ENCODE data around the gene PLEKHG1. TPM values are rescaled to one million over a fixed set of nuclear protein-coding genes. Genes with fewer than 3 reads are reported as not detected.
A peak's percentile ranks its signal among the peaks of the same experiment; 100 is the strongest.

Gene PLEKHG1
- total RNA-seq (2014; rRNA removed), result 1.3 and 1.4 TPM in 2 replicates
- Bru-seq, nascent RNA, result percentile 26 among the genes with signal in this experiment
- percentile 15 among the genes with signal in this experiment for BruChase-seq, experiment 1, labeled RNA remaining after a 6-hour chase
- percentile 21 among the genes with signal in this experiment for BruChase-seq, experiment 2, labeled RNA remaining after a 2-hour chase
- long read RNA-seq, partial matches to known transcripts, result 1 of 2 reads
- long read RNA-seq, other reads (novel, unspliced or antisense), result 1 of 2 reads

DNA sequence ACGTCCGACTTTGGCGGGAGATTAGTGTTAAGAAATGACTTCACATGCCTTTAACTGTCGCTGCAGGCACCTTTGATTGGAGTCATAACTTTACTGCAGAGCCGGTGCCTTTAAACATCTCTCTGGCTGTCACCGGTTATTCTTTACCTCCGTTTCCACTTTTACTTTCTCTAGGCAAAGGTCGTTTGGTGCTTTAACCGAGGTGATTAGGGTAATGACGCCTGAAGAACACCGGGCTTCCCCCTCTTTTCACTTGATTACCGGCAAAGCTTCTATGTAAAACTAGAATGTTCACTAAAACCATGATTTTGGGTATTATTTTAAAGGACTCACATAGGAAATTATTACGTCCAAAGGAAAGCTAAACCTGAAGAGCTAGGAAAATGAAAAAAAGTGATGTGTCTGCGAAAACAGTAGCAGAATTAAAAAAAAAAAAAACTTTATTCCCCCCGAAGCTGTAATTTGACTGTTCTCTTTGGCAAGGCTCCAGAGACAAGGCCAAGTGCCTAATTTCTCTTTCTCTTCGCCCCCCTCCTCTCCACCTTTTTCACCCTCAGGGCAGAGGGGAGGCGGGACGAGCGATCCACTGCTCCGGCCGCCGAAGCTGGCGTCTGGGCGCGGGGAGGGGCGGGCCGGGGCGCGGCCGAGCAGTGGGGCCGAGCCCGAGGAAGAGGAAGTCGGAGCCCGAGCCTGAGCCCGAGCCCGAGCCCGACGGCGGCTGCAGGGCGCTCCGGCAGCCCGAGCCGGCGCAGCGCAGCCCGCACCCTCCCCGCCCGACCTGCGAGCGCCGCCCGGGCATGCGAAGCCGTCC is at the start of gene PLEKHG1:
Gene PLEKHG1 (plus strand): TSS at position 687 of the 811 bp plus-strand sequence. CDS start 133,797 bp downstream, outside the sequence.
- Histone ChIP-seq H3K9me3 (ENCODE audit: low read length) (no peaks in the 10 kb centered on the region), H3K79me2 (ENCODE audit: low read length) (no peaks in the 10 kb centered on the region), H3K27me3 (ENCODE audit: low read length) (no peaks in the 10 kb centered on the region), H3K27ac (ENCODE audit: low read length) (no peak within 1 kb of the TSS), H3F3A (ENCODE audit: low read length, unreplicated experiment) (no peaks in the 10 kb centered on the region), H2AFZ (ENCODE audit: low read length) (peak within 1 kb of the TSS; percentile 86), H4K20me1 (ENCODE audit: low read length) (no peaks in the 10 kb centered on the region), H3K9me2 (replicated peaks; ENCODE audit: low read length) (no peaks in the 10 kb centered on the region), H3K4me2 (ENCODE audit: low read length) (peak within 1 kb of the TSS; percentile 89), H3K4me1 (ENCODE audit: insufficient read depth, low read length) (peaks cover 6% of the 10 kb centered on the region), H3K4me3 (ENCODE audit: low read length) (peak within 1 kb of the TSS; percentile 86), H3K36me3 (ENCODE audit: low read depth, low read length) (no peaks in the 10 kb centered on the region), H3K9ac (ENCODE audit: low read length) (peak within 1 kb of the TSS; percentile 37)
- CTCF ChIA-PET, result no interaction called here
- peak; percentile 84 for ATAC-seq
- intact Hi-C loops (cut with micrococcal nuclease), result loop anchor here (1.0 kb wide), 1 partner anchor 181 kb away; no protein-coding TSS in a partner anchor
- no TSS peak for BruUV-seq (replicated peaks)
- TF ChIP-seq, protein P1, sequence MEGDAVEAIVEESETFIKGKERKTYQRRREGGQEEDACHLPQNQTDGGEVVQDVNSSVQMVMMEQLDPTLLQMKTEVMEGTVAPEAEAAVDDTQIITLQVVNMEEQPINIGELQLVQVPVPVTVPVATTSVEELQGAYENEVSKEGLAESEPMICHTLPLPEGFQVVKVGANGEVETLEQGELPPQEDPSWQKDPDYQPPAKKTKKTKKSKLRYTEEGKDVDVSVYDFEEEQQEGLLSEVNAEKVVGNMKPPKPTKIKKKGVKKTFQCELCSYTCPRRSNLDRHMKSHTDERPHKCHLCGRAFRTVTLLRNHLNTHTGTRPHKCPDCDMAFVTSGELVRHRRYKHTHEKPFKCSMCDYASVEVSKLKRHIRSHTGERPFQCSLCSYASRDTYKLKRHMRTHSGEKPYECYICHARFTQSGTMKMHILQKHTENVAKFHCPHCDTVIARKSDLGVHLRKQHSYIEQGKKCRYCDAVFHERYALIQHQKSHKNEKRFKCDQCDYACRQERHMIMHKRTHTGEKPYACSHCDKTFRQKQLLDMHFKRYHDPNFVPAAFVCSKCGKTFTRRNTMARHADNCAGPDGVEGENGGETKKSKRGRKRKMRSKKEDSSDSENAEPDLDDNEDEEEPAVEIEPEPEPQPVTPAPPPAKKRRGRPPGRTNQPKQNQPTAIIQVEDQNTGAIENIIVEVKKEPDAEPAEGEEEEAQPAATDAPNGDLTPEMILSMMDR (conservative IDR thresholded peaks at IDR 0.05; ENCODE audit: low read depth, low read length), result no peak
- TF ChIP-seq EZH2phosphoT487 (IDR thresholded peaks at IDR 0.05; ENCODE audit: borderline replicate concordance, low read length), result no peak
- no peak for TF ChIP-seq EZH2 (IDR thresholded peaks at IDR 0.05; ENCODE audit: low read length, unreplicated experiment)
- POLR2A ChIA-PET (ENCODE audit: unreplicated experiment), result no interaction called here
- DNase-seq, result peak; percentile 62

GRCh38 chr6:150550244-150550643 is 49.4 kb upstream of the PLEKHG1 start:
- H2AFZ ChIP-seq (ENCODE audit: low read length), result peak overlapping the region; percentile 63
- no peak overlapping the region for H3K9ac ChIP-seq (ENCODE audit: low read length)
- H3F3A ChIP-seq (ENCODE audit: low read length, unreplicated experiment), result no peaks in the 10 kb centered on the region
- POLR2A ChIA-PET (ENCODE audit: unreplicated experiment), result interaction anchor here (0.7 kb wide), 1 partner anchor 59 kb away, joined by 4 read pairs; no protein-coding TSS in a partner anchor
- peaks cover 11% of the 10 kb centered on the region for H3K4me1 ChIP-seq (ENCODE audit: insufficient read depth, low read length)
- CTCF ChIA-PET, result no interaction called here
- peak overlapping the region; percentile 66 for H3K27ac ChIP-seq (ENCODE audit: low read length)
- H3K4me2 ChIP-seq (ENCODE audit: low read length), result peak overlapping the region; percentile 51; the same call in 1 of the 2 replicates
- H3K9me2 ChIP-seq (replicated peaks; ENCODE audit: low read length), result no peaks in the 10 kb centered on the region
- intact Hi-C loops (cut with micrococcal nuclease), result no loop called here
- TF ChIP-seq EZH2 (IDR thresholded peaks at IDR 0.05; ENCODE audit: low read length, unreplicated experiment) (no peak), EZH2phosphoT487 (IDR thresholded peaks at IDR 0.05; ENCODE audit: borderline replicate concordance, low read length) (no peak)
- TF ChIP-seq, protein P1 (conservative IDR thresholded peaks at IDR 0.05; ENCODE audit: low read depth, low read length), result no peak
- no peak overlapping the region for H3K4me3 ChIP-seq (ENCODE audit: low read length)
- H3K27me3 ChIP-seq (ENCODE audit: low read length), result no peaks in the 10 kb centered on the region
- H3K79me2 ChIP-seq (ENCODE audit: low read length), result no peaks in the 10 kb centered on the region
- no peaks in the 10 kb centered on the region for H3K36me3 ChIP-seq (ENCODE audit: low read depth, low read length)
- no TSS peak for BruUV-seq (replicated peaks)
- no peak for DNase-seq
- ATAC-seq, result no peak
- no peaks in the 10 kb centered on the region for H4K20me1 ChIP-seq (ENCODE audit: low read length)
- no peaks in the 10 kb centered on the region for H3K9me3 ChIP-seq (ENCODE audit: low read length)
